ENCODE data around the gene SMAD2. TPM values are rescaled to one million over a fixed set of nuclear protein-coding genes. Genes with fewer than 3 reads are reported as not detected.

SMAD2 gene
- total RNA-seq, 1 experiment from 2014 or later = 121 TPM

DNA sequence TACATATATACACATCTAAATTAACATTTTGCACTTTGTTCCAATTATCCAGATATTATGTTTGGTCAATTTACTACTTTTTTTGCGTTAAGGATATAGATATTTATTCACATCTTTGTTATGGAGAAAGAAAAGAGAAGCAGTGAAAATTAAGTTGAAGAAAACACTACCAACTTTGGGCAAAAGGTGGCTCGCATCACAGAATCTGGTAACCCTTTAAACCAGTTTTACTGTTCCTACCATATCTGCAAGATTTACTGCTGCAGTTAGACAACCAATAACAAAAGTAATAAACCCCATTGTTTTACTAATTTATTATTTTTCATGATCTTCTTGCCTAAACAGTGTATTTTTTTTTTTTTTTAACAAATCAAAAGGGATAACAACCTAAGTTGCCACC lies 53.6 kb downstream of the SMAD2 start:
- Histone ChIP-seq H3K9ac (ENCODE audit: extremely low read depth, insufficient read length, low read length) (no peak overlapping the region), H2BK120ac (ENCODE audit: low read depth, low read length, poor library complexity, severe bottlenecking) (no peak overlapping the region), H3K4me2 (ENCODE audit: insufficient read depth, insufficient read length, low read length) (no peak overlapping the region), H4K5ac (ENCODE audit: insufficient read length, low read depth, low read length) (no peak overlapping the region), H3K14ac (ENCODE audit: insufficient read depth, low read length) (no peak overlapping the region), H3K79me1 (ENCODE audit: insufficient read depth, low read depth, low read length, poor library complexity, severe bottlenecking) (peaks cover 3% of the 10 kb centered on the region), H3K27me3 (ENCODE audit: insufficient read depth, low read length) (no peaks in the 10 kb centered on the region), H3K79me2 (ENCODE audit: insufficient read depth, low read length) (peaks cover 13% of the 10 kb centered on the region; the same call in 1 of the 2 replicates), H2BK15ac (ENCODE audit: low read depth, low read length) (no peak overlapping the region), H3K23me2 (ENCODE audit: insufficient read length, low read depth, low read length, poor library complexity, severe bottlenecking) (no peaks in the 10 kb centered on the region), H3K56ac (ENCODE audit: insufficient read length, low read depth, low read length) (no peak overlapping the region), H4K20me1 (ENCODE audit: control insufficient read depth, insufficient read depth, insufficient read length) (no peaks in the 10 kb centered on the region), H2AK5ac (ENCODE audit: insufficient read length, low read length) (no peak overlapping the region), H3K4me1 (ENCODE audit: insufficient read depth, low read length) (no peaks in the 10 kb centered on the region), H3K4ac (ENCODE audit: low read depth, low read length) (no peak overlapping the region), H3K9me3 (ENCODE audit: control insufficient read depth, low read depth, low read length) (no peaks in the 10 kb centered on the region), H3K23ac (ENCODE audit: insufficient read length, low read depth, low read length) (no peak overlapping the region), H4K91ac (ENCODE audit: insufficient read length, low read depth, low read length) (no peak overlapping the region), H3T11ph (ENCODE audit: low read length) (no peak overlapping the region), H2BK5ac (ENCODE audit: insufficient read length, low read length) (no peak overlapping the region), H2BK12ac (ENCODE audit: insufficient read length, low read depth, low read length) (no peak overlapping the region), H2BK20ac (ENCODE audit: low read depth, low read length, poor library complexity, severe bottlenecking) (no peak overlapping the region), H2AFZ (ENCODE audit: low read length) (no peak overlapping the region), H4K8ac (replicated peaks; ENCODE audit: insufficient read length, low read depth, low read length) (no peak overlapping the region), H3K27ac (ENCODE audit: insufficient read length, low read depth, low read length) (no peak overlapping the region), H3K18ac (ENCODE audit: insufficient read length, low read depth, low read length) (no peak overlapping the region)
- H3K9me3 Mint-ChIP-seq = no peaks in the 10 kb centered on the region
- TF ChIP-seq CTCF (conservative IDR thresholded peaks at IDR 0.05) = peak; percentile 42; the same call in 2 of the 3 replicates
- no peak overlapping the region for H3K27ac Mint-ChIP-seq
- no peaks in the 10 kb centered on the region for H3K27me3 Mint-ChIP-seq (ENCODE audit: low read depth)
- peaks cover 4 to 16% (median 14%) of the 10 kb centered on the region in 3 experiments; a peak in 5 of 7 replicates for H3K36me3 Mint-ChIP-seq (ENCODE audit: insufficient read depth in 1 of 3, low read depth in 3 of 3)
- peaks cover 19 to 23% of the 10 kb centered on the region in 2 experiments for H3K4me1 Mint-ChIP-seq
- DNase-seq = no peak
- H3K4me3 Mint-ChIP-seq = no peak overlapping the region
- WGBS (ENCODE audit: extremely low coverage, insufficient read length, low lambda C conversion rate) = no CpG with 5 or more reads among the region's 2 CpGs

All from H9 (cell line).